Fibroblast of lung (primary cell): ENCODE measurements around the gene OSBP2. TPM values are rescaled to one million over a fixed set of nuclear protein-coding genes. Genes with fewer than 3 reads are reported as not detected.

Experiments
- DNase-seq, 2 donors: peaks; one replicate each; pipeline versions ENCODE4 v3.0.0 to v3.0.0-alpha.2; 2010; ENCODE audit warnings: low read depth in 2 of 2
- H2AFZ ChIP-seq: 2 replicates; pipeline ENCODE4 v1.5.1; 2012; ENCODE audit warnings: low read length, control low read depth, inconsistent platforms
- H3K27ac ChIP-seq: 2 replicates; pipeline ENCODE4 v1.5.1; 2011; ENCODE audit warnings: low read length, control low read depth; ENCODE audit not compliant: insufficient read depth
- H3K27me3 ChIP-seq: 2 replicates; pipeline ENCODE4 v1.5.1; 2011; ENCODE audit warnings: mild to moderate bottlenecking, low read length; ENCODE audit not compliant: control insufficient read depth, insufficient read depth
- H3K36me3 ChIP-seq: 2 replicates; pipeline ENCODE4 v1.5.1; 2011; ENCODE audit warnings: low read length; ENCODE audit not compliant: control insufficient read depth, insufficient read depth
- H3K4me1 ChIP-seq: 2 replicates; pipeline ENCODE4 v1.5.1; 2011; ENCODE audit warnings: low read length; ENCODE audit not compliant: control insufficient read depth, insufficient read depth; ENCODE audit errors: extremely low read depth
- H3K4me2 ChIP-seq: 2 replicates; pipeline ENCODE4 v1.5.1; 2011; ENCODE audit warnings: low read length, control low read depth; ENCODE audit not compliant: insufficient read depth; ENCODE audit errors: extremely low read depth
- H3K4me3 ChIP-seq, 4 experiments: fragments of 200-600 bp in 1 of 4; sonication (generic) in 1 of 4; replicated peaks in 1 of 4; 2 replicates each; pipeline ENCODE4 v1.5.1; 2011 to 2016; ENCODE audit warnings: low read length in 4 of 4, low read depth in 3 of 4, mild to moderate bottlenecking in 3 of 4, control low read depth in 2 of 4, inconsistent platforms in 1 of 4, mixed read lengths in 1 of 4; ENCODE audit not compliant: insufficient read depth in 1 of 4; ENCODE audit errors: control extremely low read depth in 1 of 4
- H3K79me2 ChIP-seq: 2 replicates; pipeline ENCODE4 v1.5.1; 2012; ENCODE audit warnings: mild to moderate bottlenecking, low read length, inconsistent platforms; ENCODE audit not compliant: control insufficient read depth, insufficient read depth
- H3K9ac ChIP-seq: 2 replicates; pipeline ENCODE4 v1.5.1; 2011; ENCODE audit warnings: mild to moderate bottlenecking, low read length, control low read depth; ENCODE audit not compliant: insufficient read depth
- H3K9me3 ChIP-seq: 2 replicates; pipeline ENCODE4 v1.5.1; 2012; ENCODE audit warnings: low read depth, low read length; ENCODE audit not compliant: control insufficient read depth, insufficient read depth
- H4K20me1 ChIP-seq: 2 replicates; pipeline ENCODE4 v1.5.1; 2011; ENCODE audit warnings: low read length; ENCODE audit not compliant: control insufficient read depth, insufficient read depth; ENCODE audit errors: extremely low read depth
- EZH2 ChIP-seq: IDR thresholded peaks from 2 replicates; pipeline ENCODE4 v1.5.1; 2012; ENCODE audit warnings: low read length, control low read depth, mild to moderate bottlenecking; ENCODE audit errors: missing control alignments
- polyA plus RNA-seq, 2 donors: library from polyadenylated mRNA; depleted of rRNA in 1 of 2; stranded (reverse) in 1 of 2; unstranded in 1 of 2; fragments of >200 nt; gene quantifications; 2 replicates each; pipeline ENCODE4 v1.2.1, GENCODE V29; 2011 to 2012; ENCODE audit warnings: missing spikeins in 1 of 2
- total RNA-seq: library from RNA; depleted of rRNA; stranded (reverse); fragments of >200 nt; gene quantifications from 2 replicates; pipeline ENCODE4 v1.2.1, GENCODE V29; 2014
- TF ChIP-seq, protein P1 (sequence below), 2 donors: IDR thresholded peaks in 1 of 2; conservative IDR thresholded peaks in 1 of 2; 1 replicate in 1 of 2; 2 replicates in 1 of 2; pipeline ENCODE4 v1.5.1; 2011 to 2012; ENCODE audit warnings: low read length in 2 of 2, control low read depth in 1 of 2, inconsistent platforms in 1 of 2, low read depth in 1 of 2, mild to moderate bottlenecking in 1 of 2

The OSBP2 gene
- total and polyA plus RNA-seq, 2 donors (not counting 1 experiment from before 2014, with no cell fraction given): 0.40 to 3.8 TPM

DNA sequence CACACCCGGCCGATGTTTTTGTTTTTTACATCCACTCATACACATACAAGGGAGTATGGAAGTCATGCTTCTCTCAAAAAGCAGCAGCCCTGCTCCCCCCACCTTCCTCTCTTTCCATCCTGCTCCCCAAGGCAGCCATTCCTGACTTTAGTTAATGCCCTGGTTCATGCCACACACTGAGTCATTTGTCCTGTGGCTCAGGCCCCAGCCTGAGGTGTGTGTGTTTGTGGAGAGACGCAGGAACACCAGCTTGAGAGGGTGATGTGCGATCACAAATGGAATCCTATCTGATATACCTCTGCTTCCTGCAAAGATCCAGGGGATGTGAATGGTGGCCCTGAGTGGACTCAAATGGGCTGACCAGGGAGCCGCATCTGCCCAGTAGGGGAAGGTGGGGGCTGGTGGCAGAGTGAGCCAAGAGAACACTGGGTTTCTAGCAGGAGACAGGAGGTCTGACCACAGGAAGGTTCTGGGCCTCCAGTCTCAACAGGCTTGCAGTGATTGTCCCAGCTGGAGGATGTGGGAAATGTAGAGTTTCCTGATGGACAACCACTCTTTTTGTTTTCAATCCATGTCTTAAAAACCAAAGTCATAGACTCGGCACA lies 86.7 kb downstream of the OSBP2 start:
- Histone ChIP-seq H3K9me3 (no peaks in the 10 kb centered on the region), H2AFZ (no peak overlapping the region), H3K27ac (no peak overlapping the region), H3K4me2 (no peak overlapping the region), H3K4me3 (no peak overlapping the region), H4K20me1 (no peaks in the 10 kb centered on the region), H3K36me3 (no peaks in the 10 kb centered on the region), H3K4me1 (no peaks in the 10 kb centered on the region), H3K79me2 (no peaks in the 10 kb centered on the region), H3K27me3 (no peaks in the 10 kb centered on the region), H3K9ac (no peak overlapping the region)
- DNase-seq: peak in 1 of 2 donors; percentile 34
- TF ChIP-seq EZH2: no peak
- TF ChIP-seq, protein P1, sequence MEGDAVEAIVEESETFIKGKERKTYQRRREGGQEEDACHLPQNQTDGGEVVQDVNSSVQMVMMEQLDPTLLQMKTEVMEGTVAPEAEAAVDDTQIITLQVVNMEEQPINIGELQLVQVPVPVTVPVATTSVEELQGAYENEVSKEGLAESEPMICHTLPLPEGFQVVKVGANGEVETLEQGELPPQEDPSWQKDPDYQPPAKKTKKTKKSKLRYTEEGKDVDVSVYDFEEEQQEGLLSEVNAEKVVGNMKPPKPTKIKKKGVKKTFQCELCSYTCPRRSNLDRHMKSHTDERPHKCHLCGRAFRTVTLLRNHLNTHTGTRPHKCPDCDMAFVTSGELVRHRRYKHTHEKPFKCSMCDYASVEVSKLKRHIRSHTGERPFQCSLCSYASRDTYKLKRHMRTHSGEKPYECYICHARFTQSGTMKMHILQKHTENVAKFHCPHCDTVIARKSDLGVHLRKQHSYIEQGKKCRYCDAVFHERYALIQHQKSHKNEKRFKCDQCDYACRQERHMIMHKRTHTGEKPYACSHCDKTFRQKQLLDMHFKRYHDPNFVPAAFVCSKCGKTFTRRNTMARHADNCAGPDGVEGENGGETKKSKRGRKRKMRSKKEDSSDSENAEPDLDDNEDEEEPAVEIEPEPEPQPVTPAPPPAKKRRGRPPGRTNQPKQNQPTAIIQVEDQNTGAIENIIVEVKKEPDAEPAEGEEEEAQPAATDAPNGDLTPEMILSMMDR (conservative IDR thresholded peaks at IDR 0.05 in 1 of 2, IDR thresholded peaks at IDR 0.05 in 1 of 2; ENCODE audit: low read depth in 1 of 2, low read length in 2 of 2): no peak

DNA sequence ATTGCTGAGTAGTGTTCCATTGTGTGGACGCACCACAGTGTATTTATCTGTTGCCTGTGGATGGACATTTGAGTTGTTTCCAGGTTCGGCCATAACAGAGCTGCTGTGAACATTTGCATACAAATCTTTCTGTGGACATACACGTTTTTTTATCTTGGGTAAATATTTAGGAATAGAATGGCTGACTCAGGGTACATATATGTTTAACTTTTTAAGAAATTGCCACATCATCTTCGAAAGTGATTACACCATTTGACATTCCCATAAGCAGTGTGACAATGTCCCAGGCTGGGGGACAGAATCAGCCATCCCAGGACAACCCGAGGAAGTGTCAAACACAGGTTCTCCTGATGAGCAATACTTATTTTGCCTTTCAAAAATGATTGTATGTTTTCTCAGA lies 87.9 kb downstream of the OSBP2 start:
- H3K4me3 ChIP-seq: no peak overlapping the region
- H3K9me3 ChIP-seq: no peaks in the 10 kb centered on the region
- H3K9ac ChIP-seq: no peak overlapping the region
- H2AFZ ChIP-seq: no peak overlapping the region
- H3K27ac ChIP-seq: no peak overlapping the region
- H3K27me3 ChIP-seq: no peaks in the 10 kb centered on the region
- peak in 1 of 2 donors; percentile 36 for DNase-seq
- no peaks in the 10 kb centered on the region for H3K79me2 ChIP-seq
- H4K20me1 ChIP-seq: no peaks in the 10 kb centered on the region
- no peak for TF ChIP-seq EZH2
- TF ChIP-seq, protein P1 (conservative IDR thresholded peaks at IDR 0.05 in 1 of 2, IDR thresholded peaks at IDR 0.05 in 1 of 2; ENCODE audit: low read depth in 1 of 2, low read length in 2 of 2): no peak
- H3K36me3 ChIP-seq: no peaks in the 10 kb centered on the region
- no peak overlapping the region for H3K4me2 ChIP-seq
- no peaks in the 10 kb centered on the region for H3K4me1 ChIP-seq

DNA sequence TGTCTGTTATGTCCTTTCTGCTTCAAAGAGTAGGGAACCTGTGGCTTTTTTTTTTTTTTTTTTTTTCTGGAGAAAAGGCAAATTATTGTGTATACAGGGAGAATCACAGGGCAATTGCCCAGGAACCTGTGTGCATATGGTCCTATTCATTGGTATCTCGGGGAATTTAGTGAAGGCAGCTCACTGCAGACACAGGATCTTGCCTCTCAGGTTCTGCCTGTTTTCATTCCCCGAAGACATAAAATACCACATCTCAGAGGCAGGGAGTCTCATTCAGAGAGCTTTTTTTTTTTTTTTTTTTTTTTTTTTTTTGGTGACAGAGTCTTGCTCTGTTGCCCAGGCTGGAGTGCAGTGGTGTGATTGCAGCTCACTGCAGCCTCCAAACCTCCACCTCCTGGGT lies 88.3 kb downstream of the OSBP2 start:
- Histone ChIP-seq H3K27ac (no peak overlapping the region), H3K9me3 (no peaks in the 10 kb centered on the region), H3K9ac (no peak overlapping the region), H3K4me1 (no peaks in the 10 kb centered on the region), H3K4me2 (no peak overlapping the region), H3K4me3 (no peak overlapping the region), H3K27me3 (no peaks in the 10 kb centered on the region), H2AFZ (no peak overlapping the region), H3K79me2 (no peaks in the 10 kb centered on the region), H4K20me1 (no peaks in the 10 kb centered on the region), H3K36me3 (no peaks in the 10 kb centered on the region)
- TF ChIP-seq, protein P1 (conservative IDR thresholded peaks at IDR 0.05 in 1 of 2, IDR thresholded peaks at IDR 0.05 in 1 of 2; ENCODE audit: low read depth in 1 of 2, low read length in 2 of 2): no peak
- TF ChIP-seq EZH2: no peak
- DNase-seq: no peak
